NOMO-1 (cell line): Measurements from ENCODE around the gene ATP12A.
A peak's percentile ranks its signal among the peaks of the same experiment; 100 is the strongest.

Experiments
- DNase-seq, 2 experiments: peaks; one replicate each; lab custom pipeline; 2025; ENCODE audit not compliant: unreplicated experiment in 2 of 2; lab: John Stamatoyannopoulos, UW

The ATP12A gene

DNA sequence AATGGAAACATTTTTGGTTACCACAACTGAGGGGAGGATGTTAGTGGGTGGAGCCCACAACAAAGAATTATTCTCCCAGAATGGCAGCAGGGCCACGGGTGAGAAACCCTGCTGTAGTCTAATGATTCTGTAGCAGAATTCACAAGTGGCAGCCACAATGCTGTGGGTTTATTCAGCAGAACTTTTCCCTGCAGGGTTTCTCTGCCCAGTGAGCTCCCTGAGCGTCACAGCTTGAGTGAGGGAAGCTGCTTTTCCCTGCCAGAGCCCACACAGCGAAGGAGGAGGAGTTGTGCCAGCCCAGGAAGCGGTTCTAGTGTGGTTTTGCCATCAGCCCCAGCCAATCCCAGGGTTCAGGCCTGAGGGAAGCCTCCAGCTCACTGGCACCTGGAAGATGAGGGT lies 4.4 kb downstream of the ATP12A start:
- DNase-seq: no peak

DNA sequence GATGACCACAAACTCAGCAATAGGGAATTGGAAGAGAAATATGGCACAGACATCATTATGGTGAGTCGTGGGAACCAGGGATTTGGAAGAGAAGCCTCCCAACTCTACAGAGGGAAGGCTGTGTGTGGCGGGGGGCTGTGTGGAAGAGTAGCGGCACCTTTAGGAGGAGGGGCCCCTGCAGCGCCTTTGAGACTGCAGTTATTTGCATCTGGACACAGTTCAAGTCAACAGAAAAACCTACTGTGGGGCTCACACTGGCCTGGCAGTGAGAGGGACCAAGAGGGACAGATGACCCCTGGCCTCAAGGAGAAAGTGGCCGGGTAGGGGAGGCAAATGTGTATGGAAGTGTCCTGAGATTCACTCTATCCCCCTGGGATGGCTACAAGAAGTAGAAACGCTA lies 5.1 kb downstream of the ATP12A start:
- DNase-seq: no peak

GRCh38 chr13:24687611-24688010 lies 7.4 kb downstream of the ATP12A start:
- DNase-seq: no peak

DNA sequence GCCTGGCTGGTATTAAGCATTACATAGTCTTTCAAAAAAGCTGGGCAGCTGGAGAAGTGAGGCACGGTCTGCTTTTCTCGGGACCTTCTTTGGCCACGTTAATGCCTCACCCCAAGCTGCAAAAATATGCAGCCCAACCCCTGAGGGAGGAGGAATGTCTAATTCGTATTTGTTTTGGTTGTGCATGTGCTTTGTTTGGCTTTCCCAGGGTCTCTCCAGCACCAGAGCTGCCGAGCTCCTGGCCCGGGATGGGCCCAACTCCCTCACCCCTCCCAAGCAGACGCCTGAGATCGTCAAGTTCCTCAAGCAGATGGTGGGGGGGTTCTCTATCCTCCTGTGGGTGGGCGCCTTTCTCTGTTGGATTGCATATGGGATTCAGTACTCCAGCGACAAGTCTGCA lies 7.9 kb downstream of the ATP12A start:
- DNase-seq: no peak

GRCh38 chr13:24688950-24689349 lies 8.7 kb downstream of the ATP12A start:
- DNase-seq: no peak

GRCh38 chr13:24691381-24691780 lies 11.2 kb downstream of the ATP12A start:
- no peak for DNase-seq

DNA sequence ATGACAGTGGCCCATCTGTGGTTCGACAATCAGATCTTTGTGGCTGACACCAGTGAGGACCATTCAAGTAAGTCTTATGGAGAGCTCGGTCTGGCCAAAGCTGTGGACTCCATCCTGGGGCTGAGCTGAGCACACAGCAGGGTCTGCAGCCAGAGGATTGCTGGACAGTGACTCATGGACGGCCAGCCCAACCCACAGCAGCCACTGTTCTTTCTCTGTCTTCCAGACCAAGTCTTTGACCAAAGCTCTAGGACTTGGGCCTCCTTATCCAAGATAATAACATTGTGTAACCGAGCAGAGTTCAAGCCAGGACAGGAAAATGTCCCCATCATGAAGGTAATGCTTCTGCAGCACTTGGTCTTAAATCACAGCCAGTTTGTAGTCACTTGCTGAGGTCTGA lies 12.4 kb downstream of the ATP12A start:
- no peak for DNase-seq

DNA sequence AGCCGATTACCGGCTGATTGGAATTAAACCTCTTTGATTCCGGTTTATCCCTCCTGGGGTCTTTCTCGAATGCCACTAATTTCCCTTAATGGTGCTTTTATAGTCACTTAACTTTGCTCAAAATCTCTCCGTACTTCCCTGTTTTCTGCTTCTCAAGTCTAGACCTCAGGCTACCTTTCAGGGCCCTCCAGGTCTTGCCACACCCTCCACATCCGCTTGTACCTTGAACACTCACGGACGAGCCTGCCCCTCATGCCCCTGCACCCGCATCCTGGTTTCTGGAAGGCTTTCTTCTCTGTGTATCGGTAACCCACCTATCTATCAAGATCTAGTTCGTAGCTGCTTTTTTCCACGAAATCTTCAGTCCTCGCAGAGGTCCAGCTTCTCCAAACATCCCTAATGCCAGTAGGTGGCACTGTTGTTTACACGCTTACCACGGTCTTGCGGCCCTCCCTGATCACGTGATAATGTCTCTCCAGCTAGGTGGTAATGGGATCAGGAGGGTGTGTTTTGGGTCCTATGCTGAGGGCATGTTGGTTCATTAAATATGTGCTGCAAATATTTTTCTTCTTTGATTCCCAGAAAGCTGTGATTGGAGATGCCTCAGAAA lies 13.8 kb downstream of the ATP12A start:
- peak; percentile 50 to 62 for DNase-seq

DNA sequence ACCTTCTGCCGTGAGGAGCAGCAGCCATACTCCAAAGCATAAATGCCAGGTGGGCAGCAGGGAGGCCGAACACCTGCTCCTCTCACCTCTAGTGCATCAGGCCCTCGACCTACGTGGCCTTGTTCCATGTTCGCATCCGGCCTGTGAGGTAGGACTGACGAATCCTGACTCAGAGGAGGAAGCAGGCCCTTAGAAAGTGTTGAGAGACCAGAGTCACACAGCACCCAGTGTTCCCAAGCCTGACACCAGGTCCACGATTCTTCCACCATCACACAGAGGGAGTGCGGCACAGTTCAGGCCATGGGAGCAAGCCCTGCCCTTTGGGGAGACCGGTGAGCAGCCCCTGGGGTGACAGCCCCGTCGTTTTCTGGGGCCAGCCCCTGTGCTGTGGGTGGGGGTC lies 14.7 kb downstream of the ATP12A start:
- no peak for DNase-seq

DNA sequence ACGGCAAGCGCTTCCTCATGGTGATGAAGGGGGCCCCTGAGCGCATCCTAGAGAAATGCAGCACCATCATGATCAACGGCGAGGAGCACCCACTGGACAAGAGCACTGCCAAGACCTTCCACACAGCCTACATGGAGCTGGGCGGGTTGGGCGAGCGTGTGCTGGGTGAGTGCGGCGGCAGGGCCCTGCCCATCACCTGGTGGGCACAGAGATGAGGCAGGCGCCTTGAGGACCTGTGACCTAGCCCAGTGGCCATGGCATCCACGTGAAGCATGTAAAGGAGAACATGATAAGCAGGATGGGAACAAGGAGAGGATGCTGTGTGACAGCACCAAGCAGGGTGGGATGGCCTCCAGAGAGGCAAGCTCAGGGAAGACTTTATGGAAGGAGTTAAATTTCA lies 18.5 kb downstream of the ATP12A start:
- no peak for DNase-seq

GRCh38 chr13:24699541-24699940 lies 19.3 kb downstream of the ATP12A start:
- no peak for DNase-seq

- DNase-seq: no peak
These were observed 20.3 kb downstream of the ATP12A start for GRCh38 chr13:24700539-24700938.

DNA sequence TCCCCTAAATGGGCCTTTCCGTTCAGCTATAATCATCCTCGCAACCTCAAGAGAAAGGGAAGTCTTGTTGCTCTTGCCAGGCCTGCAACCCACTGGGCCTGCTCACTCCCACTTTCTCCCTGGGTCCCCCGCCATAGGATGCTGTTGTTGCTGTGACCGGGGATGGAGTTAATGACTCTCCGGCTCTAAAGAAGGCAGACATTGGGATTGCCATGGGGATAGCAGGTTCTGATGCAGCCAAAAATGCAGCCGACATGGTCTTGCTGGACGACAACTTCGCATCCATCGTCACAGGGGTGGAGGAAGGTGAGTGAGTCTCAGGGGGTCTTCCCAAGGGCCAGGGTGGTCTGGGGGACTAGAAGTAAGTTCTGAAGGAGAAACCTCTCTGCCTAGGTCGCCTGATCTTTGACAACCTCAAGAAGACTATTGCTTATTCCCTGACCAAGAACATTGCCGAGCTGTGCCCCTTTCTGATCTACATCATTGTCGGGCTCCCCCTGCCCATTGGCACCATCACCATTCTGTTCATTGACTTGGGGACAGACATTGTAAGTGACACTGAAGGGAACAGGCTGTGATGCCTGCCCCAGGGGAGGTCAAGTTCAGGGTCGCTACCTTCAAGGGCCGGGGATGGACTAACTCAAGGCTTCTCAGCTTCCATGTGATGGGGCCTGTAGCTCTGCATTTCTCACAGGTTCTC lies 26.8 kb downstream of the ATP12A start:
- DNase-seq: no peak

GRCh38 chr13:24709186-24709913 lies 29.1 kb downstream of the ATP12A start:
- peak; percentile 42 to 59 for DNase-seq

GRCh38 chr13:24713022-24713421 lies 32.8 kb downstream of the ATP12A start:
- no peak for DNase-seq

DNA sequence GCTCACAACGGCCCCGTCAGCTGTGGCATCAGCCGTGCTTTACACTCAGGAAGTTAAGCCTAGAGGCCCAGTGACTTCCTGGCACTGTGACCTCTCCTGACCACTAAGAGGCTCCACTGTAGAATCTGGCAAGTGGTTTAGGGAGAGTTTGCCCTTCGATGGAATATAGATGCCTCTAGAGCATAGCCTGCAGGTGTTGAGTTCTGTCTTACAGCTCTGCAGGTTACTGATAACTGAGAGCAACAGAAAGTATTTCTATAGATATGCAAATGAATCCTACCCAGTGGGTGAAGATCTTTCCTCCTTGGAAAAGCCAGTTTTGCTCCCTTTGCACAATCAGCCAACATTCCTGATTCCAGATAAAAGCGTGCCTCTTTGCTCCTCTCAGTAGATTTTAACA lies 35.8 kb downstream of the ATP12A start:
- DNase-seq: no peak

GRCh38 chr13:24716446-24716845 lies 36.2 kb downstream of the ATP12A start:
- DNase-seq: no peak

DNA sequence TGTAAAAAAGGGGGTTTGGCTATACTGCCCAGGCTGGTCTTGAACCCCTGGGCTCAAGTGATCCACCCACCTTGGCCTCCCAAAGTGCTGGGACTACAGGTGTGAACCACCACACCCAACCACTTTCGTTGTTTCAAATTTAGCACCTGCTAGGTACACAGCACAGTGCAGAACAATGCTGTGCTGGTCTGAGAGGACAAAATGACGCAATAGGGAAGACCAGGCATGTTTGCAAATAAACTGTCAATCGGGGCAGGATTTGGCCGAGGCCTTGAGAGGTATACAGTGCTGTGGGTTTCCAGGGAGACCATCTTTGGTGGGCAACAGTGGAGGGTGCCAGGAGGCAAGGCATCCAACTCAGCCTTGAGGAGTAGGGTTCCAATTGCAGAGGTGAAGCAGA lies 37.0 kb downstream of the ATP12A start:
- no peak for DNase-seq

- DNase-seq: no peak
These were observed 38.2 kb downstream of the ATP12A start for GRCh38 chr13:24718192-24718965.

- DNase-seq: no peak
These were observed 38.9 kb downstream of the ATP12A start for GRCh38 chr13:24719139-24719538.

- DNase-seq: no peak
These were observed 43.0 kb downstream of the ATP12A start for GRCh38 chr13:24723206-24723605.
